AG08396 (cell line): ENCODE data around the gene SAP30BP.

ENCODE experiments used
- DNase-seq: peaks from one replicate; pipeline ENCODE4 v3.0.0; 2012; ENCODE audit warnings: low spot score, mixed read lengths

Gene SAP30BP

GRCh38 chr17:75739801-75740200, 72.7 kb downstream of the SAP30BP start:
- no peak for DNase-seq

GRCh38 chr17:75740215-75740614, 73.1 kb downstream of the SAP30BP start:
- DNase-seq, result no peak

GRCh38 chr17:75740631-75741077, 73.5 kb downstream of the SAP30BP start:
- no peak for DNase-seq

- no peak for DNase-seq
These were observed 75.2 kb downstream of the SAP30BP start for GRCh38 chr17:75742337-75742736.

- DNase-seq, result no peak
These were observed 76.6 kb downstream of the SAP30BP start for GRCh38 chr17:75743625-75744206.

- DNase-seq, result no peak
These were observed 81.6 kb downstream of the SAP30BP start for GRCh38 chr17:75748706-75749105.

DNA sequence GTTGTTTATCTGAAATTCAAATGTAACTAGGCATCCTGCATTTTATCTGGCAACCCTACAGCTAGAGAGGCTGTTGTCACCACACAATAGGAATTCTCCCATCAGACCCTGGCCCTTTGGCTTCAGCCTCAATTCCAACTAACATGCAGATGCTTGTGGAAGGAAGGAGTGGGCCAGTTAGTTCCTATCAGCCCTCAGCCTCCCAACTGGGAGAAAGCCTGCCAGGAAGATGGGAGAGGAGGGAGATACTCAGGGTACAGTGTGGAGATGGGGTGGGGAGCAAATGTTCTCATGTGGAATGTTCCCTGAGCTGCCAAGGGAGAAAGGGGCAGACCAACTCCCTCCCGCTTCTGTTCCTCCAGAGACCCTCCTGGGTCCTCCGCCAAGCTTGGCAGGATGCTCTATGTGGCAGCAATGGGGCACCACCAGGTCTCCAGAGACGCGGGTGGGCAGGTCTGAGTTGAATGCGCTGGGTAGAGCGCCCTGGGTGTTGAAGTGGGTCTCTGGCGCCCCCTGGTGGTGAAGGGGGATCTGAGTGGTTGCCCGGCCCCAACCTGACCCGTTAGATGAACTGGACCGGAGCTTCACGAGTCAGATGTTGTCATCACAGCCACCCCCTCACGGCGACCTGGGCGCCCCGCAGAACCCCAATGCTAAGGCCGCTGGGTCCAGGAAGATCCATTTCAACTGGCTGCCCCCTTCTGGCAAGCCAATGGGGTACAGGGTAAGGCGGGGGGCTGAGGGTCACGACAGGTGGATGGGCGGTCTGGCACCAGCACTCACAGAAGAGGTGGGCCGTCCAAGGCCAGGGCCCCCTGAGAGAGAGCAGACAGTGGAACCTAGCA, 82.6 kb downstream of the SAP30BP start:
- peak; percentile 92 for DNase-seq

DNA sequence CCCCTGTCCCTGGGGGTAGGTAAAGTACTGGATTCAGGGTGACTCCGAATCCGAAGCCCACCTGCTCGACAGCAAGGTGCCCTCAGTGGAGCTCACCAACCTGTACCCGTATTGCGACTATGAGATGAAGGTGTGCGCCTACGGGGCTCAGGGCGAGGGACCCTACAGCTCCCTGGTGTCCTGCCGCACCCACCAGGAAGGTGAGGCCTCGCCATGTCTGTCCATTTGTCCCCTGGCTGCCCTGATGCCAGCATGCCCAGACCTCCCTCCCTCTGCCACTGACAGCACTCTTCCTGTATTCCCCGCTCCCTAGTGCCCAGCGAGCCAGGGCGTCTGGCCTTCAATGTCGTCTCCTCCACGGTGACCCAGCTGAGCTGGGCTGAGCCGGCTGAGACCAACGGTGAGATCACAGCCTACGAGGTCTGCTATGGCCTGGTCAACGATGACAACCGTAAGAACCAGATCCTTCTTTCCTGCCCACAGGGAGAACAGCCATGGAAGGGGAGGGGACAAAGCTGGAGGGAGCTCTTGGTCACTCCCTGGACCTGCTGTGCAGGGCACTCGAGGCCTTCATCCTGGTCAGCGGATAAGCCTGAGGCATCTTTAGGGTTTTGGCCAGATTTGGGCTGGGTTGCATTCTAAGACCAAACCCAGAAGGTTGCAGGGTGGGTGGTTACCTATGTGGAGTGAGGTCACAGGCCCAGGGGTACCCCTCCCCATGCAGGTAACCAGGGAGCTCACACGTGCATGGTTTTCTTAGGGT, 83.7 kb downstream of the SAP30BP start:
- DNase-seq, result no peak

GRCh38 chr17:75751676-75752404, 84.7 kb downstream of the SAP30BP start:
- no peak for DNase-seq

DNA sequence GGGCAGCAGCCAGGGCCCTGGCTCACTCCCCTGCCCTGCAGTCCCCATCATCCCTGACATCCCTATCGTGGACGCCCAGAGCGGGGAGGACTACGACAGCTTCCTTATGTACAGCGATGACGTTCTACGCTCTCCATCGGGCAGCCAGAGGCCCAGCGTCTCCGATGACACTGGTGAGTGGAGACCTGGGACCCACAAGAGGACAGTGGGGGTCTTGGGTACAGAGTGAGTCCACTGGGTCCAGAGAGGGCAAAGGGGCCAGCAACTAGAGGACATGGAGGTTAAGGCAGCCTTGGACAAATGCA, 85.2 kb downstream of the SAP30BP start:
- DNase-seq, result no peak

- no peak for DNase-seq
These were observed 85.8 kb downstream of the SAP30BP start for GRCh38 chr17:75752802-75753513.

GRCh38 chr17:75753514-75754377, 86.6 kb downstream of the SAP30BP start:
- peak; percentile 94 for DNase-seq

DNA sequence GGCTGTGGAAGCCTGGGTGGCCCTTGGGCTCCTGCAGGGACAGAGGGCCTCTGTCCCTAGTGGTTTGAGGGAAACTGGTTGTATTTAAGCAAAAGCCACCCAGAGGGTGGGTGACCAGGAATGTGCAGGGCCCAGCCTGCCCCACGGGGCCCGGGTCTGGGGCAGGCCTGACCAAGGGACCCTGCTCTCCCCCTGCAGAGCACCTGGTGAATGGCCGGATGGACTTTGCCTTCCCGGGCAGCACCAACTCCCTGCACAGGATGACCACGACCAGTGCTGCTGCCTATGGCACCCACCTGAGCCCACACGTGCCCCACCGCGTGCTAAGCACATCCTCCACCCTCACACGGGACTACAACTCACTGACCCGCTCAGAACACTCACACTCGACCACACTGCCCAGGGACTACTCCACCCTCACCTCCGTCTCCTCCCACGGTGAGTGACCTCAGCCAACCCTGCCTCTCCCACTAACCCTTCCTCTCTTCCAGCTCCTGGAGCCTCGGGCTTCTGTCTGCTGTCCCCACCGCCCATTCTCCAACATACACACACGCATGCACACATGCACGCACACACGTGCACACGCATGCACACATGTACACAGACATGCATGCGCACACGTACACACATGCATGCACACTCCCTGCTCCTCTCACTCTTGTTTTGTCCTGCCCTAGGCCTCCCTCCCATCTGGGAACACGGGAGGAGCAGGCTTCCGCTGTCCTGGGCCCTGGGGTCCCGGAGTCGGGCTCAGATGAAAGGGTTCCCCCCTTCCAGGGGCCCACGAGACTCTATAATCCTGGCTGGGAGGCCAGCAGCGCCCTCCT, 87.5 kb downstream of the SAP30BP start:
- DNase-seq, result no peak

DNA sequence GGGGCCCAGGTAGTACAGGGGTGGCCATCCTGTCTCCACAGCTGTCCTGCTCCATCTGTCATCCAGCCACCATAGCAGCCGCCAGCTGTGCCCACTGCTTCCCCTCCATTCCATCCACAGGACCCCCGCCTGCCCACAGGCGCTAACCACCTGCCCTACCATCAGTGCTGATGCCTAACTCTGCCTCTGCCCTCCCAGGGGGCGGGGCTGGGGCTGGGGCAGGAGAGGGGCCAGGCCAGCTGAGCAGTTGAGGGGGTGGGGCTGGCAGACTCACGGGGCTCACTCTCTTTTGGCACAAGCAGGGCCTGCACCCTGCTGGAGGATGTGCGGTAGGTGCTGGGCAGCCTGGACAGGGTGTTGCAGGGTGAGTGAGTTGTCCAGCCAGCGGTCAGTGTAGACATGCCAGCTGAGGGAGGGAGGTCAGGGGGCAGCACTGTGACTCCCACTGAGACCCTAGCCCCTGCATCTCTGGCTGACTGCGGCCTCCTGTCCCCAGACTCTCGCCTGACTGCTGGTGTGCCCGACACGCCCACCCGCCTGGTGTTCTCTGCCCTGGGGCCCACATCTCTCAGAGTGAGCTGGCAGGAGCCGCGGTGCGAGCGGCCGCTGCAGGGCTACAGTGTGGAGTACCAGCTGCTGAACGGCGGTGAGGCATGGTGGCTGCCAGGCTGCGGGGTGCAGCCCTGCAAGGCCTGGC, 88.2 kb downstream of the SAP30BP start:
- DNase-seq, result no peak

DNA sequence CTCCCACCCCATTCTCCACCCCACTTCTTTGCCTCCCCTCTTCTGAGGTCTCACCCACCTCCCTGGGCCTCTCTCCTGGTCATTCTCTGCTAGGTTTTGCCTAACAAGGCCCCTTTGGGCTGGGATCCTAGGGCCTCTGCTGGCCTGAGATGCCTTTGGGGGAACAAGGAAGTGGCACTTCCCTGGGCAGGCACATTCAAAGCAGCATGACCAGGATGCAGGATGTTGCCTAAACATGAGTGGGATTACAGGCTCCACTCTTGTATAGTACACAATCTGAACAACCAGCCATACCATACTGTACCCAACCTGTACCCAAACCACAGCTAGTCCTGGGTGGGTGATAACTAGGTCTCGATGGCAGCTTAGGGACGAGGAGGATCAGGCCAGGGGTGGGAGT, 88.9 kb downstream of the SAP30BP start:
- no peak for DNase-seq

DNA sequence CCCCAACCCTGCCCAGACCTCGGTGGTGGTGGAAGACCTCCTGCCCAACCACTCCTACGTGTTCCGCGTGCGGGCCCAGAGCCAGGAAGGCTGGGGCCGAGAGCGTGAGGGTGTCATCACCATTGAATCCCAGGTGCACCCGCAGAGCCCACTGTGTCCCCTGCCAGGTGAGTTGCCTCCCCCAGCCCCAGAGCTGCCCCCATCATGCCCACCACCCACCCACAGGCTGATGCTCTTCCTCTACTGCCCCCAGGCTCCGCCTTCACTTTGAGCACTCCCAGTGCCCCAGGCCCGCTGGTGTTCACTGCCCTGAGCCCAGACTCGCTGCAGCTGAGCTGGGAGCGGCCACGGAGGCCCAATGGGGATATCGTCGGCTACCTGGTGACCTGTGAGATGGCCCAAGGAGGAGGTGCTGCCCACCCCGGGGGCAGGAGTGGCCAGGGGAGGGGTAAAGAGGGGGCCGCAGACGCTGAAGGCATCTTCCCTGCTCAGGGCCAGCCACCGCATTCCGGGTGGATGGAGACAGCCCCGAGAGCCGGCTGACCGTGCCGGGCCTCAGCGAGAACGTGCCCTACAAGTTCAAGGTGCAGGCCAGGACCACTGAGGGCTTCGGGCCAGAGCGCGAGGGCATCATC, 89.4 kb downstream of the SAP30BP start:
- no peak for DNase-seq

- no peak for DNase-seq
These were observed 90.0 kb downstream of the SAP30BP start for GRCh38 chr17:75757086-75757681.
